K562 (cell line): ENCODE measurements around the gene HOXA4. TPM values are rescaled to one million over a fixed set of nuclear protein-coding genes. Genes with fewer than 3 reads are reported as not detected.

ENCODE experiments used
- ATAC-seq: fragments of 200-7000 bp; cut with Tn5 transposase; 3 replicates; pipeline ENCODE4 v1.9.1; 2020; ENCODE audit warnings: moderate library complexity
- BruUV-seq: library from RNA; stranded (reverse); fragments of 400-500 nt; replicated peaks from 2 replicates; lab custom pipeline; 2021; lab: Mats Ljungman, UMichigan
- CTCF ChIA-PET: fragments of 300-600 bp; formaldehyde crosslinking; extraction: SDS; loops from one replicate; lab custom pipeline; 2021; ENCODE audit warnings: low intra/inter-chr PET ratio; lab: Yijun Ruan, JAX
- POLR2A ChIA-PET: fragments of 300-600, 350-650 bp; sonication (Branson Sonifier 250); formaldehyde crosslinking; extraction: SDS; loops from one replicate; lab custom pipeline; 2021; ENCODE audit warnings: antibody characterized with exemption, inconsistent platforms; lab: Yijun Ruan, JAX
- DNase-seq, 4 experiments: peaks; one replicate each; pipeline versions ENCODE4 v3.0.0 to v3.0.0-alpha.2; 2011 to 2018; ENCODE audit warnings: low spot score in 3 of 4, mixed read lengths in 3 of 4; ENCODE audit errors: extremely low read depth in 1 of 4
- FAIRE-seq: peaks from 2 replicates; lab custom pipeline; 2011; peaks lifted over from hg19 to GRCh38; lab: Jason Lieb, UNC
- H2AFZ ChIP-seq: 2 replicates; pipeline ENCODE4 v1.6.0; 2011; ENCODE audit warnings: low read depth, low read length, control low read depth, inconsistent platforms
- H3K27ac ChIP-seq: fragments of 200-600 bp; 3 replicates; pipeline ENCODE4 v1.8.0; 2011; ENCODE audit warnings: low read depth, mild to moderate bottlenecking, control low read depth, inconsistent platforms, low read length, moderate library complexity, mixed read lengths; ENCODE audit errors: extremely low read depth
- H3K27me3 ChIP-seq, 2 experiments: fragments of 300-600 bp in 1 of 2; 2 replicates in 1 of 2; 3 replicates in 1 of 2; pipeline versions ENCODE4 v1.6.0 to v1.8.0; 2011; ENCODE audit warnings: inconsistent platforms in 2 of 2, low read length in 2 of 2, mild to moderate bottlenecking in 1 of 2, mixed read lengths in 1 of 2, moderate library complexity in 1 of 2; ENCODE audit not compliant: control insufficient read depth in 2 of 2, insufficient read depth in 2 of 2
- H3K36me3 ChIP-seq: fragments of 300-600 bp; 3 replicates; pipeline ENCODE4 v1.8.0; 2011; ENCODE audit warnings: mild to moderate bottlenecking, low read length, inconsistent platforms; ENCODE audit not compliant: control insufficient read depth, insufficient read depth
- H3K4me1 ChIP-seq, 2 experiments: fragments of 200-600 bp in 1 of 2; replicated peaks in 1 of 2; 2 replicates in 1 of 2; 3 replicates in 1 of 2; pipeline versions ENCODE4 v1.5.1 to v1.8.0; 2011; ENCODE audit warnings: inconsistent platforms in 2 of 2, low read length in 2 of 2, mild to moderate bottlenecking in 1 of 2, mixed read lengths in 1 of 2, moderate library complexity in 1 of 2; ENCODE audit not compliant: control insufficient read depth in 2 of 2, insufficient read depth in 2 of 2
- H3K4me2 ChIP-seq: 2 replicates; pipeline ENCODE4 v1.6.1; 2011; ENCODE audit warnings: low read length, control low read depth, inconsistent platforms, mixed read lengths; ENCODE audit not compliant: insufficient read depth
- H3K4me3 ChIP-seq: fragments of 200-600 bp; sonication (generic), shearing (Covaris generic); 2 replicates; pipeline ENCODE4 v1.5.1; 2016; ENCODE audit warnings: control low read depth, inconsistent platforms
- H3K79me2 ChIP-seq: fragments of 200-600 bp; 3 replicates; pipeline ENCODE4 v1.8.0; 2011; ENCODE audit warnings: low read length, inconsistent platforms; ENCODE audit not compliant: control insufficient read depth, insufficient read depth
- H3K9ac ChIP-seq, 2 experiments: 2 replicates each; pipeline versions ENCODE4 v1.6.0 to v1.6.1; 2011; ENCODE audit warnings: low read depth in 2 of 2, low read length in 2 of 2, control low read depth in 1 of 2, inconsistent platforms in 1 of 2, mild to moderate bottlenecking in 1 of 2, mixed read lengths in 1 of 2; ENCODE audit not compliant: insufficient read depth in 1 of 2
- H3K9me1 ChIP-seq: one replicate; pipeline ENCODE4 v1.6.0; 2011; ENCODE audit warnings: inconsistent platforms, mild to moderate bottlenecking, low read length, moderate library complexity; ENCODE audit not compliant: control insufficient read depth, insufficient read depth
- H3K9me3 ChIP-seq: replicated peaks from 2 replicates; pipeline ENCODE4 v1.5.1; 2011; ENCODE audit warnings: low read depth, low read length, inconsistent platforms; ENCODE audit not compliant: control insufficient read depth, insufficient read depth
- H4K20me1 ChIP-seq: replicated peaks from 2 replicates; pipeline ENCODE4 v1.6.1; 2011; ENCODE audit warnings: low read length, inconsistent platforms, mixed read lengths; ENCODE audit not compliant: control insufficient read depth, insufficient read depth
- C11orf30 ChIP-seq: fragments of 450-650 bp; IDR thresholded peaks from 2 replicates; pipeline ENCODE4 v1.6.1; 2016; ENCODE audit warnings: low read depth, mild to moderate bottlenecking
- L3MBTL2 ChIP-seq: fragments of 450-650 bp; IDR thresholded peaks from 2 replicates; pipeline ENCODE4 v1.6.1; 2016; ENCODE audit warnings: mild to moderate bottlenecking, moderate library complexity
- MTA3 ChIP-seq: fragments of 450-650 bp; formaldehyde crosslinking; IDR thresholded peaks from 2 replicates; pipeline ENCODE4 v1.6.1; 2017; ENCODE audit warnings: mild to moderate bottlenecking, borderline replicate concordance
- POLR3G ChIP-seq: IDR thresholded peaks from 2 replicates; pipeline ENCODE4 v1.6.1; 2011; ENCODE audit not compliant: insufficient read length, insufficient replicate concordance; ENCODE audit errors: extremely low read depth
- RBM39 ChIP-seq: fragments of 200-400 bp; formaldehyde crosslinking; optimal IDR thresholded peaks from 2 replicates; pipeline ENCODE3; 2018; ENCODE audit warnings: low read depth, low read length
- THRAP3 ChIP-seq: fragments of 450-650 bp; IDR thresholded peaks from 2 replicates; pipeline ENCODE4 v1.6.1; 2016; ENCODE audit warnings: mild to moderate bottlenecking, inconsistent platforms, borderline replicate concordance
- ZNF121 ChIP-seq: sonication (generic); formaldehyde crosslinking; conservative IDR thresholded peaks from 2 replicates; pipeline ENCODE4 v1.8.0; 2022; ENCODE audit warnings: missing genetic modification reagents
- WGBS: fragments of 100-300 bp; shearing (Covaris generic); methylation state at CpG from one replicate; pipeline ENCODE4 v1.1.6; 2016; ENCODE audit warnings: low coverage, mixed read lengths; ENCODE audit not compliant: insufficient coverage; ENCODE audit errors: missing lambda C conversion rate; 5-methylcytosine and 5-hydroxymethylcytosine counted together
- in situ Hi-C: fragments of 300-500 bp; cut with MboI; formaldehyde crosslinking; loops from 4 replicates; pipeline ENCODE4 v1.15.0; 2018; ENCODE audit warnings: inconsistent platforms, mixed read lengths
- intact Hi-C: fragments of 100-400 bp; cut with micrococcal nuclease; formaldehyde crosslinking; loops from 2 replicates; pipeline ENCODE4 v1.14.2; 2022
- polyA plus RNA-seq, 8 experiments: library from polyadenylated mRNA; depleted of rRNA in 4 of 8; stranded (reverse) in 5 of 8; unstranded in 3 of 8; fragments of >200 nt; fragmentation: Nextera tagmentation in 2 of 8; fragmentation: Illumina TruSeq in 1 of 8; extraction: Ambion mirVana in 2 of 8; extraction: Trizol in 1 of 8; gene quantifications; 2 replicates each; pipeline versions ENCODE4 v1.2.1 to v1.2.3, GENCODE V29; 2011 to 2014; ENCODE audit warnings: inconsistent platforms in 1 of 8, missing spikeins in 1 of 8
- total RNA-seq, 7 experiments: library from RNA; depleted of rRNA in 6 of 7; stranded (reverse); fragments of >200 nt in 6 of 7; fragmentation: Illumina TruSeq in 2 of 7; extraction: Trizol in 2 of 7; gene quantifications; 2 replicates each; pipeline versions ENCODE4 v1.2.1 to v1.2.3, GENCODE V29; 2011 to 2021; ENCODE audit warnings: low replicate concordance in 1 of 7
- TF ChIP-seq, protein P1 (sequence below): fragments of 200-800 bp; sonication (Bioruptor generic); IDR thresholded peaks from 2 replicates; pipeline ENCODE4 v1.6.1; 2017; ENCODE audit warnings: missing genetic modification characterization, missing compliant biosample characterization
- TF ChIP-seq, protein P2 (sequence below), 2 experiments: fragments of 450-650 bp; IDR thresholded peaks; 2 replicates each; pipeline ENCODE4 v1.6.1; 2018; ENCODE audit warnings: mild to moderate bottlenecking in 2 of 2, low read depth in 1 of 2; ENCODE audit not compliant: partially characterized antibody in 2 of 2

HOXA4 gene
- total and polyA plus RNA-seq, 9 of the 15 experiments (the other 6 are each of a cell fraction or from before 2014, with no cell fraction given) = not detected

GRCh38 chr7:27168265-27168947 is 37.8 kb upstream of the HOXA4 start:
- no peak overlapping the region for H3K27ac ChIP-seq
- no peaks in the 10 kb centered on the region for H3K36me3 ChIP-seq
- H3K4me2 ChIP-seq = no peak overlapping the region
- in situ Hi-C loops = loop anchor here (5.0 to 25.0 kb wide), 4 partner anchors 656 to 1281 kb away; no protein-coding TSS in a partner anchor
- ATAC-seq = no peak
- no TSS peak for BruUV-seq
- ChIA-PET POLR2A (no interaction called here), CTCF (no interaction called here)
- H3K9me3 ChIP-seq = no peaks in the 10 kb centered on the region
- H2AFZ ChIP-seq = no peak overlapping the region
- no peak overlapping the region for H3K4me3 ChIP-seq
- no peaks in the 10 kb centered on the region for H4K20me1 ChIP-seq
- H3K79me2 ChIP-seq = no peaks in the 10 kb centered on the region
- peaks cover 0 to 13% of the 10 kb centered on the region in 2 experiments; a peak in 2 of 5 replicates for H3K4me1 ChIP-seq
- TF ChIP-seq MTA3 = no peak
- TF ChIP-seq RBM39 = no peak
- no peak for TF ChIP-seq POLR3G
- no peak for TF ChIP-seq C11orf30
- no peaks in the 10 kb centered on the region for H3K9me1 ChIP-seq
- FAIRE-seq = no peak
- peaks cover 33 to 79% of the 10 kb centered on the region in 2 experiments for H3K27me3 ChIP-seq
- no peak for DNase-seq
- intact Hi-C loops = no loop called here
- no peak overlapping the region for H3K9ac ChIP-seq
- WGBS = 9% methylated on average over 20 of the region's 25 CpGs

GRCh38 chr7:27167916-27168264 is 37.3 kb upstream of the HOXA4 start:
- peaks cover 35 to 79% of the 10 kb centered on the region in 2 experiments for H3K27me3 ChIP-seq
- WGBS = 8% methylated on average over 4 of the region's 4 CpGs
- no peaks in the 10 kb centered on the region for H3K9me1 ChIP-seq
- peaks cover 0 to 13% of the 10 kb centered on the region in 2 experiments; a peak in 2 of 5 replicates for H3K4me1 ChIP-seq
- no peak overlapping the region for H3K4me2 ChIP-seq
- no peak overlapping the region for H3K27ac ChIP-seq
- intact Hi-C loops = no loop called here
- no peaks in the 10 kb centered on the region for H3K9me3 ChIP-seq
- no peak overlapping the region for H3K4me3 ChIP-seq
- BruUV-seq = no TSS peak
- DNase-seq (no peak), ATAC-seq (no peak), FAIRE-seq (no peak)
- in situ Hi-C loops = loop anchor here (5.0 to 25.0 kb wide), 4 partner anchors 656 to 1281 kb away; no protein-coding TSS in a partner anchor
- POLR2A ChIA-PET = no interaction called here
- H3K36me3 ChIP-seq = no peaks in the 10 kb centered on the region
- H3K9ac ChIP-seq = no peak overlapping the region
- H4K20me1 ChIP-seq = no peaks in the 10 kb centered on the region
- H2AFZ ChIP-seq = no peak overlapping the region
- no peaks in the 10 kb centered on the region for H3K79me2 ChIP-seq
- CTCF ChIA-PET = no interaction called here
- TF ChIP-seq L3MBTL2 (no peak), ZNF121 (no peak), THRAP3 (no peak)
- TF ChIP-seq, protein P1, sequence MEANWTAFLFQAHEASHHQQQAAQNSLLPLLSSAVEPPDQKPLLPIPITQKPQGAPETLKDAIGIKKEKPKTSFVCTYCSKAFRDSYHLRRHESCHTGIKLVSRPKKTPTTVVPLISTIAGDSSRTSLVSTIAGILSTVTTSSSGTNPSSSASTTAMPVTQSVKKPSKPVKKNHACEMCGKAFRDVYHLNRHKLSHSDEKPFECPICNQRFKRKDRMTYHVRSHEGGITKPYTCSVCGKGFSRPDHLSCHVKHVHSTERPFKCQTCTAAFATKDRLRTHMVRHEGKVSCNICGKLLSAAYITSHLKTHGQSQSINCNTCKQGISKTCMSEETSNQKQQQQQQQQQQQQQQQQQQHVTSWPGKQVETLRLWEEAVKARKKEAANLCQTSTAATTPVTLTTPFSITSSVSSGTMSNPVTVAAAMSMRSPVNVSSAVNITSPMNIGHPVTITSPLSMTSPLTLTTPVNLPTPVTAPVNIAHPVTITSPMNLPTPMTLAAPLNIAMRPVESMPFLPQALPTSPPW (CRISPR knock-in tag) = no peak
- TF ChIP-seq, protein P2, sequence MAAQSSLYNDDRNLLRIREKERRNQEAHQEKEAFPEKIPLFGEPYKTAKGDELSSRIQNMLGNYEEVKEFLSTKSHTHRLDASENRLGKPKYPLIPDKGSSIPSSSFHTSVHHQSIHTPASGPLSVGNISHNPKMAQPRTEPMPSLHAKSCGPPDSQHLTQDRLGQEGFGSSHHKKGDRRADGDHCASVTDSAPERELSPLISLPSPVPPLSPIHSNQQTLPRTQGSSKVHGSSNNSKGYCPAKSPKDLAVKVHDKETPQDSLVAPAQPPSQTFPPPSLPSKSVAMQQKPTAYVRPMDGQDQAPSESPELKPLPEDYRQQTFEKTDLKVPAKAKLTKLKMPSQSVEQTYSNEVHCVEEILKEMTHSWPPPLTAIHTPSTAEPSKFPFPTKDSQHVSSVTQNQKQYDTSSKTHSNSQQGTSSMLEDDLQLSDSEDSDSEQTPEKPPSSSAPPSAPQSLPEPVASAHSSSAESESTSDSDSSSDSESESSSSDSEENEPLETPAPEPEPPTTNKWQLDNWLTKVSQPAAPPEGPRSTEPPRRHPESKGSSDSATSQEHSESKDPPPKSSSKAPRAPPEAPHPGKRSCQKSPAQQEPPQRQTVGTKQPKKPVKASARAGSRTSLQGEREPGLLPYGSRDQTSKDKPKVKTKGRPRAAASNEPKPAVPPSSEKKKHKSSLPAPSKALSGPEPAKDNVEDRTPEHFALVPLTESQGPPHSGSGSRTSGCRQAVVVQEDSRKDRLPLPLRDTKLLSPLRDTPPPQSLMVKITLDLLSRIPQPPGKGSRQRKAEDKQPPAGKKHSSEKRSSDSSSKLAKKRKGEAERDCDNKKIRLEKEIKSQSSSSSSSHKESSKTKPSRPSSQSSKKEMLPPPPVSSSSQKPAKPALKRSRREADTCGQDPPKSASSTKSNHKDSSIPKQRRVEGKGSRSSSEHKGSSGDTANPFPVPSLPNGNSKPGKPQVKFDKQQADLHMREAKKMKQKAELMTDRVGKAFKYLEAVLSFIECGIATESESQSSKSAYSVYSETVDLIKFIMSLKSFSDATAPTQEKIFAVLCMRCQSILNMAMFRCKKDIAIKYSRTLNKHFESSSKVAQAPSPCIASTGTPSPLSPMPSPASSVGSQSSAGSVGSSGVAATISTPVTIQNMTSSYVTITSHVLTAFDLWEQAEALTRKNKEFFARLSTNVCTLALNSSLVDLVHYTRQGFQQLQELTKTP (IDR thresholded peaks at IDR 0.05; ENCODE audit: low read depth in 1 of 2, partially characterized antibody in 2 of 2) = no peak
